ENCODE measurements around the gene DNAJB6.

The DNAJB6 gene

GRCh38 chr7:157457355-157458253, 120.8 kb downstream of the DNAJB6 start:
- Mint-ChIP-seq H3K36me3 (no peaks in the 10 kb centered on the region), H3K4me3 (no peak overlapping the region), H3K4me1 (no peaks in the 10 kb centered on the region), H3K9me3 (peaks cover 16% of the 10 kb centered on the region), H3K27me3 (peaks cover 32% of the 10 kb centered on the region), H3K27ac (no peak overlapping the region)
- no peak for ATAC-seq

GRCh38 chr7:157458254-157458633, 121.4 kb downstream of the DNAJB6 start:
- H3K27ac Mint-ChIP-seq = no peak overlapping the region
- peaks cover 38% of the 10 kb centered on the region for H3K27me3 Mint-ChIP-seq
- no peak overlapping the region for H3K4me3 Mint-ChIP-seq
- no peaks in the 10 kb centered on the region for H3K36me3 Mint-ChIP-seq
- peaks cover 11% of the 10 kb centered on the region for H3K9me3 Mint-ChIP-seq
- no peaks in the 10 kb centered on the region for H3K4me1 Mint-ChIP-seq
- ATAC-seq = no peak

- Mint-ChIP-seq H3K36me3 (no peaks in the 10 kb centered on the region), H3K27ac (no peak overlapping the region), H3K27me3 (peaks cover 47% of the 10 kb centered on the region), H3K4me1 (no peaks in the 10 kb centered on the region), H3K9me3 (peaks cover 7% of the 10 kb centered on the region), H3K4me3 (no peak overlapping the region)
- no peak for ATAC-seq
Observed at GRCh38 chr7:157459966-157460365, 123.2 kb downstream of the DNAJB6 start.

- H3K27me3 Mint-ChIP-seq = peaks cover 54% of the 10 kb centered on the region
- H3K4me3 Mint-ChIP-seq = no peak overlapping the region
- H3K4me1 Mint-ChIP-seq = no peaks in the 10 kb centered on the region
- H3K27ac Mint-ChIP-seq = no peak overlapping the region
- H3K9me3 Mint-ChIP-seq = peaks cover 7% of the 10 kb centered on the region
- ATAC-seq = no peak
- H3K36me3 Mint-ChIP-seq = no peaks in the 10 kb centered on the region
Observed at GRCh38 chr7:157460721-157461120, 123.9 kb downstream of the DNAJB6 start.

GRCh38 chr7:157461573-157462418, 125.0 kb downstream of the DNAJB6 start:
- Mint-ChIP-seq H3K9me3 (peaks cover 7% of the 10 kb centered on the region), H3K4me1 (no peaks in the 10 kb centered on the region), H3K4me3 (no peak overlapping the region), H3K36me3 (no peaks in the 10 kb centered on the region), H3K27me3 (peaks cover 64% of the 10 kb centered on the region), H3K27ac (no peak overlapping the region)
- no peak for ATAC-seq

- ATAC-seq = no peak
- Mint-ChIP-seq H3K9me3 (peaks cover 7% of the 10 kb centered on the region), H3K27me3 (peaks cover 59% of the 10 kb centered on the region), H3K4me1 (no peaks in the 10 kb centered on the region), H3K4me3 (no peak overlapping the region), H3K27ac (no peak overlapping the region), H3K36me3 (no peaks in the 10 kb centered on the region)
Observed at GRCh38 chr7:157462419-157462771, 125.6 kb downstream of the DNAJB6 start.

- Mint-ChIP-seq H3K27me3 (peaks cover 55% of the 10 kb centered on the region), H3K4me1 (no peaks in the 10 kb centered on the region), H3K36me3 (no peaks in the 10 kb centered on the region), H3K9me3 (peaks cover 7% of the 10 kb centered on the region), H3K27ac (no peak overlapping the region), H3K4me3 (no peak overlapping the region)
- ATAC-seq = no peak
Observed at GRCh38 chr7:157462840-157463239, 126.0 kb downstream of the DNAJB6 start.

GRCh38 chr7:157463245-157463644, 126.4 kb downstream of the DNAJB6 start:
- Mint-ChIP-seq H3K4me3 (no peak overlapping the region), H3K9me3 (peaks cover 7% of the 10 kb centered on the region), H3K27me3 (peaks cover 51% of the 10 kb centered on the region), H3K27ac (no peak overlapping the region), H3K36me3 (no peaks in the 10 kb centered on the region), H3K4me1 (no peaks in the 10 kb centered on the region)
- ATAC-seq = no peak

GRCh38 chr7:157464111-157464970, 127.5 kb downstream of the DNAJB6 start:
- Mint-ChIP-seq H3K9me3 (peaks cover 7% of the 10 kb centered on the region), H3K4me1 (no peaks in the 10 kb centered on the region), H3K4me3 (no peak overlapping the region), H3K27me3 (peaks cover 49% of the 10 kb centered on the region), H3K27ac (no peak overlapping the region), H3K36me3 (no peaks in the 10 kb centered on the region)
- ATAC-seq = no peak

GRCh38 chr7:157464971-157465886, 128.4 kb downstream of the DNAJB6 start:
- H3K27ac Mint-ChIP-seq = no peak overlapping the region
- ATAC-seq = no peak
- H3K36me3 Mint-ChIP-seq = no peaks in the 10 kb centered on the region
- no peak overlapping the region for H3K4me3 Mint-ChIP-seq
- H3K4me1 Mint-ChIP-seq = no peaks in the 10 kb centered on the region
- H3K27me3 Mint-ChIP-seq = peaks cover 49% of the 10 kb centered on the region
- H3K9me3 Mint-ChIP-seq = peaks cover 7% of the 10 kb centered on the region

GRCh38 chr7:157465891-157466866, 129.4 kb downstream of the DNAJB6 start:
- no peak for ATAC-seq
- Mint-ChIP-seq H3K4me3 (no peak overlapping the region), H3K27me3 (peaks cover 44% of the 10 kb centered on the region), H3K4me1 (no peaks in the 10 kb centered on the region), H3K36me3 (no peaks in the 10 kb centered on the region), H3K27ac (no peak overlapping the region), H3K9me3 (peaks cover 7% of the 10 kb centered on the region)

- no peaks in the 10 kb centered on the region for H3K36me3 Mint-ChIP-seq
- H3K27ac Mint-ChIP-seq = no peak overlapping the region
- H3K4me1 Mint-ChIP-seq = no peaks in the 10 kb centered on the region
- peaks cover 3% of the 10 kb centered on the region for H3K9me3 Mint-ChIP-seq
- peaks cover 37% of the 10 kb centered on the region for H3K27me3 Mint-ChIP-seq
- H3K4me3 Mint-ChIP-seq = no peak overlapping the region
- ATAC-seq = no peak
Observed at GRCh38 chr7:157466867-157467261, 130.1 kb downstream of the DNAJB6 start.
